ENCODE results near the gene WASHC4. TPM values are rescaled to one million over a fixed set of nuclear protein-coding genes. Genes with fewer than 3 reads are reported as not detected.
A peak's percentile ranks its signal among the peaks of the same experiment; 100 is the strongest.

The WASHC4 gene
- polyA plus RNA-seq, 1 of the 3 experiments (the other 2 are of a cell fraction): 11.2 TPM

GRCh38 chr12:105190530-105190929, 83.0 kb downstream of the WASHC4 start (continued):
- TF ChIP-seq, protein P1, sequence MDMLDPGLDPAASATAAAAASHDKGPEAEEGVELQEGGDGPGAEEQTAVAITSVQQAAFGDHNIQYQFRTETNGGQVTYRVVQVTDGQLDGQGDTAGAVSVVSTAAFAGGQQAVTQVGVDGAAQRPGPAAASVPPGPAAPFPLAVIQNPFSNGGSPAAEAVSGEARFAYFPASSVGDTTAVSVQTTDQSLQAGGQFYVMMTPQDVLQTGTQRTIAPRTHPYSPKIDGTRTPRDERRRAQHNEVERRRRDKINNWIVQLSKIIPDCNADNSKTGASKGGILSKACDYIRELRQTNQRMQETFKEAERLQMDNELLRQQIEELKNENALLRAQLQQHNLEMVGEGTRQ (IDR thresholded peaks at IDR 0.05; ENCODE audit: borderline replicate concordance, low read depth, low read length): no peak

- no peaks in the 10 kb centered on the region for H4K20me1 ChIP-seq (ENCODE audit: insufficient read depth)
- DNase-seq: peak; percentile 51
- no peak overlapping the region for H3K9ac ChIP-seq
- H3K27me3 ChIP-seq (ENCODE audit: insufficient read depth): no peaks in the 10 kb centered on the region
- peaks cover 0 to 6% of the 10 kb centered on the region in 2 experiments; a peak in 2 of 4 replicates for H3K4me1 ChIP-seq (ENCODE audit: control insufficient read depth in 1 of 2, insufficient read depth in 2 of 2, low read depth in 1 of 2, low read length in 1 of 2)
- H2AFZ ChIP-seq (ENCODE audit: low read depth): no peak overlapping the region
- peaks cover 83 to 88% of the 10 kb centered on the region in 2 experiments for H3K36me3 ChIP-seq (replicated peaks in 1 of 2; ENCODE audit: control insufficient read depth in 1 of 2, insufficient read depth in 2 of 2, low read length in 1 of 2)
- no peaks in the 10 kb centered on the region; the same call in 1 of the 2 replicates for H3K79me2 ChIP-seq (ENCODE audit: insufficient read depth)
- H3K4me2 ChIP-seq: no peak overlapping the region
- peak; percentile 41; the same call in 1 of the 2 replicates for TF ChIP-seq GATA2 (CRISPR knock-in tag; IDR thresholded peaks at IDR 0.05)
- no peak for TF ChIP-seq MXI1 (IDR thresholded peaks at IDR 0.05; ENCODE audit: low read depth, low read length)
- H3K9me2 ChIP-seq: no peaks in the 10 kb centered on the region
- H3F3A ChIP-seq (replicated peaks; ENCODE audit: insufficient read depth): peaks cover 21% of the 10 kb centered on the region
- no peaks in the 10 kb centered on the region for H3K9me3 ChIP-seq
- 90% methylated on average over 1 of the region's 1 CpG for WGBS (ENCODE audit: low lambda C conversion rate)
- POLR2A ChIA-PET: no interaction called here
- CTCF ChIA-PET: no interaction called here
- H3K27ac ChIP-seq (ENCODE audit: low read depth in 2 of 2, low read length in 1 of 2): peak overlapping the region in 1 of 2 experiments; percentile 51; a peak in 2 of 4 replicates
- no peak overlapping the region for H3K4me3 ChIP-seq (ENCODE audit: low read depth in 2 of 2, low read length in 1 of 2)
These were observed 85.2 kb downstream of the WASHC4 start for GRCh38 chr12:105192624-105193225.

DNA sequence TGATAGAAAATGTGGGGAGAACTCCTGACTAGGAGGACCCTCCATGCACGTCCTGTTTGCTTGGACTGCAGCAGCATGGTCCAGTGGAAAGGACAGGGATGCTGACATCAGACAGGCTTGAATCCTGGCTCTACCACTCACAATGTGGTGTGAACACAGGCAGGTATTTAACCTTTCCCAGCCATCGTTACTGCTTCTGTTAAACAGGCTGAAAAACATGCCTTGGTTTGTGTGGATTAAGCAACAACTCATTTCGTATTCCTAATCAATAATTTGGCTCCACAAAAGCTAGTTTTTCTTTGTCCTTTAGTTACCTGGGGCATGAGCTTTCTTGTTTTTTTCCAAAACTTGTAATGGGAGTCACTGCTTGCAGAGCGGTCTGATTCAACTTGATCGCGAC, 87.4 kb downstream of the WASHC4 start:
- 97% methylated on average over 6 of the region's 6 CpGs for WGBS (ENCODE audit: low lambda C conversion rate)
- H3K4me3 ChIP-seq (ENCODE audit: low read depth in 2 of 2, low read length in 1 of 2): no peak overlapping the region
- H3K9me3 ChIP-seq: no peaks in the 10 kb centered on the region
- ChIA-PET CTCF (no interaction called here), POLR2A (no interaction called here)
- peaks cover 80% of the 10 kb centered on the region in 2 experiments for H3K36me3 ChIP-seq (replicated peaks in 1 of 2; ENCODE audit: control insufficient read depth in 1 of 2, insufficient read depth in 2 of 2, low read length in 1 of 2)
- H2AFZ ChIP-seq (ENCODE audit: low read depth): no peak overlapping the region
- no peak for DNase-seq
- H3F3A ChIP-seq (replicated peaks; ENCODE audit: insufficient read depth): peaks cover 10% of the 10 kb centered on the region
- no peaks in the 10 kb centered on the region for H4K20me1 ChIP-seq (ENCODE audit: insufficient read depth)
- no peaks in the 10 kb centered on the region; the same call in 1 of the 2 replicates for H3K79me2 ChIP-seq (ENCODE audit: insufficient read depth)
- H3K27me3 ChIP-seq (ENCODE audit: insufficient read depth): no peaks in the 10 kb centered on the region
- H3K9me2 ChIP-seq: no peaks in the 10 kb centered on the region
- H3K4me2 ChIP-seq: no peak overlapping the region
- no peak overlapping the region for H3K9ac ChIP-seq
- H3K27ac ChIP-seq (ENCODE audit: low read depth in 2 of 2, low read length in 1 of 2): no peak overlapping the region
- peaks cover 0 to 6% of the 10 kb centered on the region in 2 experiments; a peak in 2 of 4 replicates for H3K4me1 ChIP-seq (ENCODE audit: control insufficient read depth in 1 of 2, insufficient read depth in 2 of 2, low read depth in 1 of 2, low read length in 1 of 2)
- TF ChIP-seq, protein P2, sequence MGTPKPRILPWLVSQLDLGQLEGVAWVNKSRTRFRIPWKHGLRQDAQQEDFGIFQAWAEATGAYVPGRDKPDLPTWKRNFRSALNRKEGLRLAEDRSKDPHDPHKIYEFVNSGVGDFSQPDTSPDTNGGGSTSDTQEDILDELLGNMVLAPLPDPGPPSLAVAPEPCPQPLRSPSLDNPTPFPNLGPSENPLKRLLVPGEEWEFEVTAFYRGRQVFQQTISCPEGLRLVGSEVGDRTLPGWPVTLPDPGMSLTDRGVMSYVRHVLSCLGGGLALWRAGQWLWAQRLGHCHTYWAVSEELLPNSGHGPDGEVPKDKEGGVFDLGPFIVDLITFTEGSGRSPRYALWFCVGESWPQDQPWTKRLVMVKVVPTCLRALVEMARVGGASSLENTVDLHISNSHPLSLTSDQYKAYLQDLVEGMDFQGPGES (IDR thresholded peaks at IDR 0.05; ENCODE audit: low read depth, low read length): no peak
- no peak for TF ChIP-seq RFX5 (IDR thresholded peaks at IDR 0.05; ENCODE audit: low read length)
- no peak for TF ChIP-seq POLR2AphosphoS5 (IDR thresholded peaks at IDR 0.05; ENCODE audit: low read depth, low read length)
- TF ChIP-seq, protein P3, sequence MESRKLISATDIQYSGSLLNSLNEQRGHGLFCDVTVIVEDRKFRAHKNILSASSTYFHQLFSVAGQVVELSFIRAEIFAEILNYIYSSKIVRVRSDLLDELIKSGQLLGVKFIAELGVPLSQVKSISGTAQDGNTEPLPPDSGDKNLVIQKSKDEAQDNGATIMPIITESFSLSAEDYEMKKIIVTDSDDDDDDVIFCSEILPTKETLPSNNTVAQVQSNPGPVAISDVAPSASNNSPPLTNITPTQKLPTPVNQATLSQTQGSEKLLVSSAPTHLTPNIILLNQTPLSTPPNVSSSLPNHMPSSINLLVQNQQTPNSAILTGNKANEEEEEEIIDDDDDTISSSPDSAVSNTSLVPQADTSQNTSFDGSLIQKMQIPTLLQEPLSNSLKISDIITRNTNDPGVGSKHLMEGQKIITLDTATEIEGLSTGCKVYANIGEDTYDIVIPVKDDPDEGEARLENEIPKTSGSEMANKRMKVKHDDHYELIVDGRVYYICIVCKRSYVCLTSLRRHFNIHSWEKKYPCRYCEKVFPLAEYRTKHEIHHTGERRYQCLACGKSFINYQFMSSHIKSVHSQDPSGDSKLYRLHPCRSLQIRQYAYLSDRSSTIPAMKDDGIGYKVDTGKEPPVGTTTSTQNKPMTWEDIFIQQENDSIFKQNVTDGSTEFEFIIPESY (IDR thresholded peaks at IDR 0.05; ENCODE audit: borderline replicate concordance, low read depth): no peak
- no peak for TF ChIP-seq MEF2A (IDR thresholded peaks at IDR 0.05; ENCODE audit: borderline replicate concordance, low read depth)
- TF ChIP-seq JUND (IDR thresholded peaks at IDR 0.05): no peak
- no peak for TF ChIP-seq USF1 (IDR thresholded peaks at IDR 0.05; ENCODE audit: borderline replicate concordance, low read depth)
- TF ChIP-seq, protein P4, sequence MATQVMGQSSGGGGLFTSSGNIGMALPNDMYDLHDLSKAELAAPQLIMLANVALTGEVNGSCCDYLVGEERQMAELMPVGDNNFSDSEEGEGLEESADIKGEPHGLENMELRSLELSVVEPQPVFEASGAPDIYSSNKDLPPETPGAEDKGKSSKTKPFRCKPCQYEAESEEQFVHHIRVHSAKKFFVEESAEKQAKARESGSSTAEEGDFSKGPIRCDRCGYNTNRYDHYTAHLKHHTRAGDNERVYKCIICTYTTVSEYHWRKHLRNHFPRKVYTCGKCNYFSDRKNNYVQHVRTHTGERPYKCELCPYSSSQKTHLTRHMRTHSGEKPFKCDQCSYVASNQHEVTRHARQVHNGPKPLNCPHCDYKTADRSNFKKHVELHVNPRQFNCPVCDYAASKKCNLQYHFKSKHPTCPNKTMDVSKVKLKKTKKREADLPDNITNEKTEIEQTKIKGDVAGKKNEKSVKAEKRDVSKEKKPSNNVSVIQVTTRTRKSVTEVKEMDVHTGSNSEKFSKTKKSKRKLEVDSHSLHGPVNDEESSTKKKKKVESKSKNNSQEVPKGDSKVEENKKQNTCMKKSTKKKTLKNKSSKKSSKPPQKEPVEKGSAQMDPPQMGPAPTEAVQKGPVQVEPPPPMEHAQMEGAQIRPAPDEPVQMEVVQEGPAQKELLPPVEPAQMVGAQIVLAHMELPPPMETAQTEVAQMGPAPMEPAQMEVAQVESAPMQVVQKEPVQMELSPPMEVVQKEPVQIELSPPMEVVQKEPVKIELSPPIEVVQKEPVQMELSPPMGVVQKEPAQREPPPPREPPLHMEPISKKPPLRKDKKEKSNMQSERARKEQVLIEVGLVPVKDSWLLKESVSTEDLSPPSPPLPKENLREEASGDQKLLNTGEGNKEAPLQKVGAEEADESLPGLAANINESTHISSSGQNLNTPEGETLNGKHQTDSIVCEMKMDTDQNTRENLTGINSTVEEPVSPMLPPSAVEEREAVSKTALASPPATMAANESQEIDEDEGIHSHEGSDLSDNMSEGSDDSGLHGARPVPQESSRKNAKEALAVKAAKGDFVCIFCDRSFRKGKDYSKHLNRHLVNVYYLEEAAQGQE (IDR thresholded peaks at IDR 0.05; ENCODE audit: low read depth, low read length): no peak
- no peak for TF ChIP-seq FOXJ3 (CRISPR knock-in tag; IDR thresholded peaks at IDR 0.05)
- no peak for TF ChIP-seq RAD21 (IDR thresholded peaks at IDR 0.05; ENCODE audit: low read length)
- TF ChIP-seq MAX (IDR thresholded peaks at IDR 0.05; ENCODE audit: low read depth): no peak
- no peak for TF ChIP-seq GATA2 (CRISPR knock-in tag; IDR thresholded peaks at IDR 0.05)
- no peak for TF ChIP-seq RXRA (IDR thresholded peaks at IDR 0.05; ENCODE audit: borderline replicate concordance, low read depth)
- no peak for TF ChIP-seq EP300 (IDR thresholded peaks at IDR 0.05; ENCODE audit: borderline replicate concordance in 1 of 2, low read depth in 1 of 2, low read length in 1 of 2)

Measured in SK-N-SH (cell line).